Myocyte (in vitro differentiated cells): Measurements from ENCODE around the gene AQP5. TPM values are rescaled to one million over a fixed set of nuclear protein-coding genes. Genes with fewer than 3 reads are reported as not detected.

Source experiments
- DNase-seq: peaks from one replicate; pipeline ENCODE4 v3.0.0-alpha.2; 2012; ENCODE audit warnings: low read depth
- total RNA-seq: library from RNA; depleted of rRNA; stranded (reverse); fragments of >200 nt; gene quantifications from 2 replicates; pipeline ENCODE4 v1.2.3, GENCODE V29; 2014

AQP5 gene
- total RNA-seq, 1 donor from 2014 or later, result not detected

DNA sequence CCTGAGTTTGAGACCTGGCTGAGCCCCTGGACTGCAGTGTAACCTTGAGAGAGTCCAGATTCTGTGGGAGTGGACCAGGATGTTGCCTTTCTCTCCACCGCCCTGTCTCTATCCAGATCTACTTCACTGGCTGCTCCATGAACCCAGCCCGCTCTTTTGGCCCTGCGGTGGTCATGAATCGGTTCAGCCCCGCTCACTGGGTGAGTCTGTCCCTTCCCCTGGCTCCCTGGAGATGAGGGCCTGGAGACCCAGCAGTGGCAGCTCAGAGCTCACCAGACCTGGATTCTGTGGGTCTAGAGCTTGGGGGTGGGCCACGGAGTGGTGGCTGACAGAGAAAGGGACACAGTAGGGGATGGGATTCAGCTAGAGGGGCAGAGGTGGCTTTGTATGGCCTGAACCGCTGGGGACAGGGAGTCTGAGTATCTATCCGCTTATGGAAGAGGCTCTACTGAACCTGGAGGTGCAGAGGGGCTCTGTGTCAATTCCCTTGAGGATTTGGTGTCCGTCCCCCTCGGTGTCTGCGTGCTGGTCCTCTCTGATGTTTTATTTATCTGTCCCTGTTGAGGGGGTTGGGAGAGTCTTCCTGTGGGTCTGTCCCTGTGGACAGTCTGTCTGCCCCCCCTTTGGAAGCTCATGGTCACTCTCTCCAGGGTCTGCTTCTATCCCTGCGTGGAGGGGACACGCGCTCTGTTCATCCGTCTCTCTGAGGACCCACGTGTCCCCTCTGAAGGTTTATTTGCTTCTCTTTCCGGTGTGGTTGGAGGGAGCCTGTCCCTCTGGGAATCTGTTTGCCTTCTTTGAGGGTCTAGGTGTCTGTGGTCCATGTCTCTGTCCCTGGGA lies 2.5 kb downstream of the AQP5 start:
- DNase-seq, result no peak

DNA sequence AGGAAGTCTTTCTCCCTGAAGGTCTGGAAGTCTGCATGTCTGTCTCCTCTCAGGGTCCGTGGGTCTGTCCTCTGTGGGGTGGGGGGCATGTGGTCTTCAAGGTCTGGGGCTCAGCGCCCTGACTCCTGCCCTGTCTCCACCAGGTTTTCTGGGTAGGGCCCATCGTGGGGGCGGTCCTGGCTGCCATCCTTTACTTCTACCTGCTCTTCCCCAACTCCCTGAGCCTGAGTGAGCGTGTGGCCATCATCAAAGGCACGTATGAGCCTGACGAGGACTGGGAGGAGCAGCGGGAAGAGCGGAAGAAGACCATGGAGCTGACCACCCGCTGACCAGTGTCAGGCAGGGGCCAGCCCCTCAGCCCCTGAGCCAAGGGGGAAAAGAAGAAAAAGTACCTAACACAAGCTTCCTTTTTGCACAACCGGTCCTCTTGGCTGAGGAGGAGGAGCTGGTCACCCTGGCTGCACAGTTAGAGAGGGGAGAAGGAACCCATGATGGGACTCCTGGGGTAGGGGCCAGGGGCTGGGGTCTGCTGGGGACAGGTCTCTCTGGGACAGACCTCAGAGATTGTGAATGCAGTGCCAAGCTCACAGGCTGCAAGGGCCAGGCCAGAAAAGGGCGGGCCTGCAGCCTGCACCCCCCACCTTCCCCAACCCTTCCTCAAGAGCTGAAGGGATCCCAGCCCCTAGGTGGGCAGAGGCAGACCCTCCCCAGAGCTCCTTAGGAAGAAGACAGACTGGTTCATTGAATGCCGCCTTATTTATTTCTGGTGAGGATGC lies 3.4 kb downstream of the AQP5 start:
- no peak for DNase-seq

- DNase-seq, result no peak
Observed at GRCh38 chr12:49965836-49966235, 4.2 kb downstream of the AQP5 start.

DNA sequence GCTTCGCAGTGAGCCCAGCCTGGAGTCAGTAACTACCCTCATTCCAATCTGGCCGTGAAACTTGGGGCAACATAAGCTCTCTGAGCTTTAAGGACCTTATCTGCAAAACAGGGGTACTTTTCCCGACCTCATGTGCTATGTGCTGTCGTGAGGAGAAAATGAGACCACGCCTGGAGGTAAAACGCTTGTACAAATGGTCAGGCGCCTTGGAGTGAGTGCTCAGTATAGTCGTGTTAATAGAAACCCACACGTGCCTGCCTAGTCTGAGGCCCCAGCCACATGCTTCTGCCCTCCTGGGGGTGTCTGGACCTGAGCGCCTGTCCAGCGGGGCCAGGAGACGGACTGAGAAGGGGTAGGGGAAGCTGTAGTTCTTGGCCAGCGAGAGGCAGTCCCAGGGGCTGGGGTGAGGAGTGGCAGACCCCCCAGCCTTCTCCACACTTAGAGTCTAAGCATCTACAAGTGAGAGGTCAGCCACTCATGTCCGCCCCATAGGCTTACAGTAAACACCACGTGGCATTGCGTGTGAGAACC lies 4.9 kb downstream of the AQP5 start:
- DNase-seq, result no peak

DNA sequence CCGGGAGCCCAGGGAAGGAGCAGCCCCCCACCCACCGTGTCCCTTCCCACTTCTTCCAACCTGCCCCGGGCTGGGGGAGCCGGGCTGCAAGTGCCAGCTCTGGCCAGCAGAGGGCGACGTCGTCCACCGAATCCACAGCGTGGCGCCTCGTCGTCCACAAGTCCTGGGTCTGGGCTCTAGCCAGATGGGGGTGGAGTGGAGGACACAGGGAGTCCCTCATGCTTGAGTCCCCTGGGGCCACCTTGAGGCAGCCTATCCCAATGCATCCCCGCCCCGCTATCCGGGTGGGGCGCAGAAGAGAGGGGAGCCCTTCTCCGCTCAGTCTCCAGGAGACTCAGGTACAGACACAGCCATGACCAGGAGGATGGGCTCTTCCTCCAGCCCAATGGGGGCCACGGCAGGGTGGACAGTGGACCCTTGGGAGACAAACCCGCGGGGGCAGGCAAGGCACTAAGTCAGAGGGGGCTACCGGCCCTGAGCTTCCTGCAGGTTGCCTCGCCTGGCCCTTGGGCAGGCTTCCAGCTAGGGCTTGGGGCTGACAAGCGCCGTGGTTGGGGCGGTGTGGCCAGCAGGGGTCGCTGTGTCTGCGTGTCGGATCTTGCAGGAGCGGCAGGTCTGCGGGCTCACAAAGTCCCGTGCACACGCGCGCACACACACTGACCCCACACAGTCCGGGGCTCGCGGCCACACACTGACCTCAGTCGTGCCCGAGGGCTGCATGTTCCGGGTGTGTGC lies 5.5 kb downstream of the AQP5 start:
- DNase-seq, result peak; percentile 82

DNA sequence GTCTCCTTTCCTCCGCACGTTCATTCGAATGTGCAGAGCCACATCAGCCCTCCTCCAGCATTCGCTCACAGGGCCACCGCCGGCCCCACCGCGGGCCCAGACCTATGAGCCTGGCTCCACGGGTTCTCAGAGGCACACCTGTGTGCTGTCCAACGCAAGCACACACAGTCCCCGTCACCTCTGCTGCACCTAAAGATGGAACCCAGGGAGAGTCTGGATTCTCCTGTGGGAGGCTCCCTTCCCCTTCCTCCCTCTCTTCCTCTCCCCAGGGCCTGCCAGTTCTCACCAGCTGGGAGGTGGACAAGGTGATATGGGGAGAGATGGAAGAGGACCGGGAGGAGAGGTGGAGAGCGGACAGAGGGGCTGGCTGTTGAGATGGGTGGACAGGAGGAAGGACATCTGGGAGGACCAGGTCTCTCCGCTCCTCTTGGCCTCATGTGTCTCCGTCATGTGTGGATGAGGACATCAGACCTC lies 6.1 kb downstream of the AQP5 start:
- DNase-seq, result no peak

GRCh38 chr12:49968471-49968870 lies 6.8 kb downstream of the AQP5 start:
- DNase-seq, result no peak

DNA sequence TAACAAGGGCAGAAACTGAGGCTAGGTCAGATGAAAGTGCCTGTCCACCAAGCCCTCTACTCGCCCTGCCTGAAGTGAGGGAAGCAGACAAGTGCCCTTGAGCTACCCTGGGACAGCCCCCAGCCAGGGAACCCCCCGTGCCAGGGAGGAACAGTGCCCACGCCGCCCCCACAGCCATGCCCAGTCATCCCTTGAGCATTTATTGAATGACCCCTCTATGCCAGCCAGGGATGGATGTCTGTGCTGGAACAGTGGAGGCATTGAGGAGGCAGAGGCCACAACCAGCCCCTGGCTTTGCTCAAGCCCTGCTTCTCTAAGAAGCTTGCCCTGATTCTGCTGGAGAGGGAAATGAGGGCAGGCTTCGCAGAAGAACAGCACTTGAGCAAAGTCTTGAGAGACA lies 7.4 kb downstream of the AQP5 start:
- no peak for DNase-seq

DNA sequence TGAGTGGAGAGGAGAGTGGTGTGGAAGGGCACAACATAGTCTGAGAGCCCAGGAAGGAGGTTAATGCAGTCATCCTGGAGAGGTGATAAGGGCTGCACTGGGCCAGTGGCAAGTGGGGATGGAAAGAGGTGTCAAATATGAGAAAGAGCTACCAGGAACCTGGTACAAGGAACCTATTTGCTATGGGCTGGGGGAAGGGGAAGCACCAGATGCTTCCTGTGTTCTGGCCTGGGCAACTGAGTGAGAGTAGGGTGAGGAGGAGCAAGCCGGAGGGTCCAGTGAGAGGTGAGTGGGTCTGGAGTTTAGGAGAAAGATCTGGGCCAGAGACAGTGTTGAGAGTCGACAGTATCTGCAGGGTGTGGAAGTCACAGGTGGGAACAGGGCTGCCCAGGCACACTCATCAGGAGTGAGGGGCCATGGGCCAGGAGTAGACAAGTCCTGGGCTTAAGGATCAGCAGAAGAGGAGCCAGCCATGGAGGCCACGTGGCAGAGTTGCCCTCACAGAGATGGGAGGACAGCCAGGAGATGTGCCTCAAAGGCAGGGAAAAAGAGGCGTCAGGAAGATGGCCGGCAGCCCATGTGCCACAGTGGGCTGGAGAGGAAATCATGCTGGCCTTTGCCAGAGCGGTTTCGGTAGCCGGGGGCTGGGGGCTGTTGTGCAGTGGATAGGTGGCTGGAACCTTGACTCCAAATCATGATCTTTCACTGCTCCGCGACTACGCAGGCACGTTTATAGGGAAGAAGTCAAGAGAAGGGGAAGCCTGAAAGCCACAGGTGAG lies 8.2 kb downstream of the AQP5 start:
- no peak for DNase-seq

DNA sequence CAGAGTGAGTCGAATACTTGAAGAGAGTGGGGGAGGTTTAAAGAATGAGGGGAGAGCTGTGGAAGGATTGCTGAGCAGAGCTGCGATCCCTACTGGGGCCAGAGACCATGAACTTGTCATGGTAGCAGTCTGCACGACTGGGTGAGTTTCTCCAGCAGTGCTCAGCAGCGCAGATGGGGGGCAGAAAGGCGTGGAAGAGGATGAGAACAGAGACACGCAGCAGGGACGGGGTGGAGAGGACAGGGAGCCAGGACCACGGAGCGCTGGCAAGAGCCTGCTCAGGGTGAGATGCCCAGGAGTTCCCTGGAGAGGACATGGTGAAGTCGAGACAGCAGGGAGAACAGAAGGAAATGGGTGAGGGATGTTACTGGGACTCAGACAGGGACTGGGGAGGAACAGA lies 9.0 kb downstream of the AQP5 start:
- no peak for DNase-seq

GRCh38 chr12:49971141-49971540 lies 9.5 kb downstream of the AQP5 start:
- DNase-seq, result no peak

GRCh38 chr12:49972129-49972528 lies 10.5 kb downstream of the AQP5 start:
- no peak for DNase-seq

GRCh38 chr12:49972641-49973360 lies 11.1 kb downstream of the AQP5 start, which contains the start of gene AQP6:
Gene AQP6, plus strand, starts transcription at chr12:49972947. Its CDS starts 227 bp downstream, at chr12:49973174.
- no peak for DNase-seq

GRCh38 chr12:49973361-49973830 lies 11.7 kb downstream of the AQP5 start:
- DNase-seq, result no peak

GRCh38 chr12:49974231-49974675 lies 12.6 kb downstream of the AQP5 start:
- DNase-seq, result peak; percentile 81

DNA sequence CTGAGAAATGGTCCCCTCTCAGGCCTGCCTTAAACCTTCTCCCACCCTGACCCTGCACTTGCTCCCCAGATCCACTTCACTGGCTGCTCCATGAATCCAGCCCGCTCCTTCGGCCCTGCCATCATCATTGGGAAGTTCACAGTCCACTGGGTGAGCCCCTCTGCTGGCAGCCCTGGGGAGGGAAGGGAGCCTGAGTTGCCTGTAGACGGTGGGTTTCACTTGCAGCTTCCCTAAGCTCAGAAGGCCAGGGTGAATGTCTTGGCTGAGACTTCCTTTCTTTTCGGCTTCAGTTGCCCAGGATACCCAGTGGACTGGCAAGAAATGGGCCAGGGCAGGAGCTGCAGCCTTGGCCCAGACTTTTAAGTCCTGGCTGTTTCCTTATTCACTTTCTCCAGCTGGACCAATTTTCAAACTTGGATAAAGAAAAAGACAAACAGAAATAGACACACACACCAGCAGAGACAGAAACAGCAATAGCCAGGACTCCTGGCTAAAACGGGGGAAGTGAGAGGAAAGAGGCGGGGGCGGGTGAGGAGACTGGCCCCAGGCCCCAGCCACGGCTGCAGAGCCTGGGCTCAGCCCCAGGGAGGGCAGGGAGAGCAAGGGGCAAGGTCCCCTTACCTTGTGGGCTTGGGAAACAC lies 13.1 kb downstream of the AQP5 start:
- DNase-seq, result no peak

DNA sequence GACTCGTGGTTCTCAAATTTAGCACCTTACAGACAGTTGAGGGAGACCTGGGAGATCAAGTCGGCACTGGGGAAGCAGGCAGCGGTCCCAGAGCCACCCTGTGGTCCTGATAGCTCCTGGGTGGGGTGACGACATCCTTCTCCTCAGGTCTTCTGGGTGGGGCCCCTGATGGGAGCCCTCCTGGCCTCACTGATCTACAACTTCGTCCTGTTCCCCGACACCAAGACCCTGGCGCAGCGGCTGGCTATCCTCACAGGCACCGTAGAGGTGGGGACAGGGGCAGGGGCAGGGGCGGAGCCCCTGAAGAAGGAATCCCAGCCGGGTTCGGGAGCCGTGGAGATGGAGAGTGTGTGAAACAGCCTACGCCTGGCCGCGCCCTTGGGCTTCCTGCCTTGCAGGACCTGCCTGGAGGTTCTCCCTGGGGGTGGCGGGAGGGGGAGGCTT lies 13.7 kb downstream of the AQP5 start:
- DNase-seq, result no peak

- no peak for DNase-seq
Observed at GRCh38 chr12:49976557-49976956, 14.9 kb downstream of the AQP5 start.

DNA sequence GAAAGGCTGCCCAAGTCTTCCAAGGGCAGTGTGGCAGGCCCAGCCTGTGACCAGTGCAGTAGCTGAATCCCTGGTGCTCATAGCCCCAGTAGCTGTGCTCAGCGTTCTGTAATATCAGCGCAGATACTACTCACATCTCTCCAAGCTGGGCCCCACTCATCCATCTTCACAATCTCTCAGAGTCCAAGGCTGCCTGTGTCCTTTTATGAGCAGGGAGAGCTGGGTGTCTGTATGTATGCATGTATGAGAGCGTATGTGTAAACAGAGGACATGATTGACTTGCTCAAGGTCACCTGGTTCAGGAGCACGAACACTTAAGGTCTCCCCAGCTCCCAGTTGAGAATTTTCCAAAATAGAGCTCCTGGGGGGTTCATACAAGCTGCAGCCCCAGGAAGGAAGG lies 16.5 kb downstream of the AQP5 start:
- no peak for DNase-seq
